ENCODE results near the gene ATP5ME.

- TF ChIP-seq SIN3A (IDR thresholded peaks at IDR 0.05; ENCODE audit: borderline replicate concordance, insufficient read depth, low read length) (no peak), POLR2AphosphoS5 (IDR thresholded peaks at IDR 0.05; ENCODE audit: low read depth, low read length) (no peak)
Observed at GRCh38 chr4:649751-650310, 24.2 kb downstream of the ATP5ME start.

Measured in PFSK-1 (cell line).